ENCODE data around the gene CUX1.

- TF ChIP-seq SIN3A (IDR thresholded peaks at IDR 0.05; ENCODE audit: low read depth, low read length): no peak
- no peak for TF ChIP-seq MAX (IDR thresholded peaks at IDR 0.05; ENCODE audit: low read depth, low read length)
- no peak for TF ChIP-seq CBX3 (IDR thresholded peaks at IDR 0.05; ENCODE audit: borderline replicate concordance, low read depth)
- no peak for TF ChIP-seq ZNF24 (IDR thresholded peaks at IDR 0.05)
- TF ChIP-seq GABPA (IDR thresholded peaks at IDR 0.05; ENCODE audit: low read depth): no peak
- TF ChIP-seq SIX5 (IDR thresholded peaks at IDR 0.05; ENCODE audit: low read depth, low read length, severe bottlenecking): no peak
- no peak for TF ChIP-seq CTCF (IDR thresholded peaks at IDR 0.05 in 2 of 3, conservative IDR thresholded peaks at IDR 0.05 in 1 of 3; ENCODE audit: control insufficient read depth in 2 of 3, extremely low read depth in 1 of 3, insufficient read depth in 1 of 3, low read depth in 3 of 3, low read length in 3 of 3)
- TF ChIP-seq ZNF274 (IDR thresholded peaks at IDR 0.05; ENCODE audit: insufficient read depth, insufficient read length): no peak
- TF ChIP-seq YY1 (IDR thresholded peaks at IDR 0.05; ENCODE audit: low read depth, low read length): 0 out of 2 replicates have a peak, but pooled peaks have one; percentile 8
- TF ChIP-seq ATF7 (IDR thresholded peaks at IDR 0.05; ENCODE audit: low read depth): no peak
- no peak for TF ChIP-seq JUND (IDR thresholded peaks at IDR 0.05; ENCODE audit: low read depth, low read length)
- peak; percentile 55 for TF ChIP-seq TCF12 (IDR thresholded peaks at IDR 0.05; ENCODE audit: low read depth, low read length)
- no peak for TF ChIP-seq POLR2AphosphoS5 (IDR thresholded peaks at IDR 0.05; ENCODE audit: low read length)
- TF ChIP-seq RAD21 (IDR thresholded peaks at IDR 0.05; ENCODE audit: insufficient read depth, low read depth, low read length): no peak; the same call in 1 of the 2 replicates
Measured at GRCh38 chr7:101985057-101985902, 167.9 kb downstream of the CUX1 start.
